NCI-H2081 (cell line): ENCODE data around the gene RPUSD4.
A peak's percentile ranks its signal among the peaks of the same experiment; 100 is the strongest.

Experiments
- DNase-seq, 2 experiments: peaks; one replicate each; lab custom pipeline; 2025; lab: John Stamatoyannopoulos, UW

Gene RPUSD4

DNA sequence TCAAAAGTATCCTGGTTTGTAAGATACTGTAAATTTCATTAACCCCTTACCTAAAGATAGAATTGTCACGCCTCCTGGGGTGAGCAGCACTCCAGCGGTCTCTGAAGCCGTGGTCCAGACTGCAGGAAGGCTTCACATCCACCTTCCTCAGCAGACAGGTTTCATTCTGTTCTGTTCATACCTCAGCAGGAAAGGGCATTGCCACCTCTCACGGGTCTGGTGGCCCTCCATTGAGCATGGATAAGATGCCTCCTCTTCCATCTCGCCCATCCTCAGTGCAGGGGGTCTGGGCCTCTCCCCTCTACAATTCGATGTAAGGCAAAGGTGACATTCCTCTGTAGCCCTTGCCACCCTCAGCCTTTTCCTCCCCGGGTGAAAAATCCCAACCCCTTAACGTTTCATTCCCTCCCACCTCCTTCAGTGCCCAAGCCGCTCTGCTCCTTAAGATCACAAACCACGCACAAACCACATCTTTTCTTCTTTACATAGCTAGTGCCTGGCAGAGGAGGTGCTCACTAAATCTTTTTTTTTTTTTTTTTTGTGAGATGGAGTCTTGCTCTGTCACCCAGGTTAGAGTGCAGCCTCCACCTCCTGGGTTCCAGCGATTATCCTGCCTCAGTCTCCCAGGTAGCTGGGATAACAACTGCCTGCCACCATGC, 28.5 kb downstream of the RPUSD4 start:
- DNase-seq, result no peak

- no peak for DNase-seq
Observed at GRCh38 chr11:126181939-126182730, 29.3 kb downstream of the RPUSD4 start.

DNA sequence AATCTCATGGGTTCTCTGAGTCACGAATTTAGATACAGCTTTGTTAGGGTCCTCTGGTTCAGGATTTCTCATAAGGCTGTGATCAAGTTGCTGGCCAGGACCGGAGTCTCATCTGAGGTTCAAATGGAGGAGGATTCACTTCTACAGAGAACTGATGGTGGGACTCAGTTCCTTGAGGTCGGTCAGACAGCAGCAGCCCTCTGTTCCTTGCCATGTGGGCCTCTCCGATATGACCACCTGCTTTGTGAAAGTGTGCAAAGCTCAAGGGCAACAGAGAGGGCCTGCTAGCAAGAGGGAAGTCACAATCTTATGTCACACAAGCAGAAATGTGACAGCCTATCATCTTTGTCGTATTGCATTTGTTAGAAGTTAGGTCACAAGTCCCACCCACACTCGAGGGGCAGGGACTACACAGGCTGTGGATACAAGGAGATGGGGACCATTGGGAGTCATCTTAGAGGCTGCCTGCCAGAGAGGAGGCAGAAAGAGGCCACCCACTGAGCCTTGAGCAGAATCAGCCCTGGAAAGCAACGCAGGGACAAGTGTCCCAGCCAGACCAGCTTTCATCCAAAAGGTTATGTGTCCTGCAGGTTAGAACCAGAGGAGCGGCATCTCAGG, 34.5 kb downstream of the RPUSD4 start:
- DNase-seq, result no peak

GRCh38 chr11:126175393-126175792, 36.1 kb downstream of the RPUSD4 start:
- no peak for DNase-seq

- DNase-seq, result no peak
Observed at GRCh38 chr11:126174816-126175215, 36.6 kb downstream of the RPUSD4 start.

DNA sequence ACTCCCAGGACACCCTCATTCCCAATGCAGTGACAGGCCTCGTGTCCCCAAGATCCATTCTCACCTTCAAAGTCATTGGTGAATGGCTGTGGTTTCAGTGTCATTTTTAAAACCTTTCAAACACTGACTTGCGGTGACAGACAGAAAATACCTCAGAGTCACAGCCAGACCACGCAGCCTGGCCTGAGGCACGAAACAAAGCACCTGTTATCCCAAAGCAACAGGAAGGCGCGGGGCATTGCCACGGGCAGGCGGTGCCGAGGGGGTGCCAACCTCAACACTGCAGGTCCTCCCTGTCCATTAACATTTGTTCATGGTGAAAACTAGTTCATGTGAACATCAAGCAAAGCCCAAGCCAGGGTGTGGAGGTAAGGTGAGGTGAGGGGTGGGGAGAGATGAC, 38.2 kb downstream of the RPUSD4 start:
- no peak for DNase-seq

- DNase-seq, result no peak
Observed at GRCh38 chr11:126172596-126173038, 38.8 kb downstream of the RPUSD4 start.

- no peak for DNase-seq
Observed at GRCh38 chr11:126169291-126169690, 42.2 kb downstream of the RPUSD4 start.

- DNase-seq, result peak in 1 of 2 experiments; percentile 18
Observed at GRCh38 chr11:126167488-126167887, 44.0 kb downstream of the RPUSD4 start.

- DNase-seq, result no peak
Observed at GRCh38 chr11:126166413-126166812, 45.0 kb downstream of the RPUSD4 start.

- no peak for DNase-seq
Observed at GRCh38 chr11:126165757-126166156, 45.7 kb downstream of the RPUSD4 start.

GRCh38 chr11:126165311-126165720, 46.1 kb downstream of the RPUSD4 start:
- DNase-seq, result no peak

- no peak for DNase-seq
Observed at GRCh38 chr11:126164781-126165180, 46.7 kb downstream of the RPUSD4 start.

GRCh38 chr11:126163779-126164178, 47.7 kb downstream of the RPUSD4 start:
- no peak for DNase-seq

DNA sequence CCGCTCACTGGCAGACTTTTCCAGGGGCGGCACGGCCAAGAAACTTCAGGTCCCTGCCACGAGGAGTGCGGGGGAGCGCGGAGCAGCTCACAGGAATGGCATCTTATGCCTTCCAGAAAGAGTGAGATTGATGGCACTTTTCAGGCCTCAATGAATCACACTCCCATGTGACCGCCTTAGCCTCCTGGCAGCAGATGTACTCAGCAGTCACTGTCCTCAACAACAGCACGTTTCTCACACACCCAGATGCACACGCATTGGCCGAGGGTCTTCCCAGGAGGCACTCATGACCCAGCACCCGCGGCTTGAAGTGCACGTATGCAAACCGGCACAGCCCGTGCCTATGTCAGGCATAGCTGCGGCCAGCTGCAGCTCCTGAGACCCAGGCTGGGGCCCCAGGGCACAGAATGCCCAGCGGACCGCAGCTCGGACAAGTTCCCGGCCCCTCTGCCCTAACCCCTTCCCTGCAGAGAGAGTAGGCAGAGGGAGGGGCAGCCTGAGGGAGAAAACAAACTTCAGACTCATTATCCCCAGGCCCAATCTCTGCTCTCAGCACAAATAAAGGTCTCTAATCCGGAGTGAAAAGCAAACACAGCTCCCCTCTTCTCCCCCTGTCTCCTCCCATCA, 48.3 kb downstream of the RPUSD4 start:
- DNase-seq, result no peak

DNA sequence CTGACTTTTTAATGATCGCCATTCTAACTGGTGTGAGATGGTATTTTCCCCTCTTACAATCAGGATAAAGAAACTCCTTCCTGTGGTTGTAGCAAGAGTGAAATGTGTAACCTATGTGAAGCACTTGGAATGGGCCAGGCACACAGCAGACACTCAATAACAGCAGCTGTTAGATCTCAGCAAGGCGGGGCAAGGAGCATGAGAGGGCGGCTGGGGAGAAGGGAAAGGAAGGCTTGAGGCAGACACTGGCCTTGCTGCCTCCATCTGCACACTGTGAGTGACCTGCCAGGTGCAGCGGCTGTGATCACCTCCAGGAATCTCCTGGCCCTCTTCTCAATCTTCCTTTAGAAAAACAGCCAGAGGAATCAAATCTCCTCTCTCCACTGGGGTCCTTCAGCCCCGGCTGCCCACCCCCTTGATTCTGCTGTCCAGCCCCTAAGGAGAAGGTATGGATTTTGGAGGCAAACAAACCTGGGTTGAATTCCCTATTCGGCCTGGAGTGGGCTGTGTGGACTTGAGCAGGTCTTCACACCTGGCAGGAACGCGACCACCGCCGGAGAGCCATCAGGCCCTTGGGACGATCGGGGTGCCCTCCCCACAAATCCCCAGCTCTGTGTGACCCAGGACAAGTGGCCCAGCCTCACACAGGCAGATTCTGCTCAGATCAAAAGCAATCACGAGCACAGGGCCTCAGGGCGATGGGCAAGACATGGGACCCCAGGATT, 49.0 kb downstream of the RPUSD4 start:
- no peak for DNase-seq

DNA sequence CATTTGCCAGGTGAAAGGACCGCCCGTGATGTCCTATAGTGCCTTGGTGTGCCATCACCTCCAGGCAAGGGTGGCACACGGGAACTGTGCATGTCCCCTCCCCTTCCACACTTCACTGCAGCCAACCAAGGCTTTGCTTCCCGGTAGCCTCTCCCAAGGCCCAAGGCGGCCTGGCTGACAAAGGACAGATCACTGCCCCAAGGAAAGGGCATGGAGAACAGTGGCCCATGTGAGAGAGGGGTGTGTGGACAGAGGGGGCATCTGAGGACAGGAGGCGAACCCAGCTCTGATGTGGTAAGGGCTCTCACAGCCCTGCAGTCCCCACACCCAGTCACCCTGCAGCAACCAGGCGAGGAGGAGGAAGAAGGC, 50.4 kb downstream of the RPUSD4 start:
- no peak for DNase-seq

- no peak for DNase-seq
Observed at GRCh38 chr11:126160345-126161022, 51.0 kb downstream of the RPUSD4 start.

DNA sequence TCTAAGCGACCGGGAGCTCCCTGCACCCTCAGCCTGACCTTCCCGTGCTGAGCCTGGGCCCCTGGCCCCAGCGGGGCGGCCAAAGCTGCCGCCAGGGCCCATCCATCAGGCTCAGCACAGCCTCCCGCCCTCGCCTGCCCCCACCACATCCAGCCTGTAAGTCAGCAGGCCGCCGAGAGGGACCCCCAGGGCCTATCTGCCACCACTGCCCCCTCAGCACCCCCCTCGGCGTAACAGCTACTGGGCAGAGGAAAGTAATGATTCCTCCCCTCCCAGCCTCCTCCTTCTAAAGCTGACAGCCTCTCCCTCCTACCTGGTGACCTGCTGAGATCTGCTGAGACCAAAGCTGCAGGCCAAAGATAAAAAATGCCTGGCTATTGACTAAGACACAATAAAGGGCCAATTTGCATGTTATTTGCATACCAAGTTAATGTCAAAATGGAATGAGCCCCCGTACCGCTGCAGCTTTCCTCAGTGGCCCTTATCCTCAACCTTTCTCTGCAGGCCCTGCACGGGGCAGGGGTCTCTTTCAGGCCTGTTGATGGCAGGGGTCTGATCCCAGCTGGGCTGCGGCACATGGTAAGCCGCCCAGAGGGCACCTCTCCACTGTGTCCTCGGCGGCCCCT, 51.6 kb downstream of the RPUSD4 start:
- no peak for DNase-seq

GRCh38 chr11:126158054-126158791, 53.2 kb downstream of the RPUSD4 start:
- no peak for DNase-seq
